GM12875 (cell line): ENCODE results near the gene RAB3A.
A peak's percentile ranks its signal among the peaks of the same experiment; 100 is the strongest.

Source experiments
- H3K4me3 ChIP-seq: one replicate; pipeline ENCODE4 v1.5.1; 2011; ENCODE audit warnings: low read depth, low read length, control low read depth
- TF ChIP-seq, protein P1 (sequence below): IDR thresholded peaks from 2 replicates; pipeline ENCODE4 v1.5.1; 2011; ENCODE audit warnings: low read depth, mild to moderate bottlenecking, control low read depth, inconsistent platforms, low read length, moderate library complexity, borderline replicate concordance; ENCODE audit not compliant: insufficient read depth

Gene RAB3A

DNA sequence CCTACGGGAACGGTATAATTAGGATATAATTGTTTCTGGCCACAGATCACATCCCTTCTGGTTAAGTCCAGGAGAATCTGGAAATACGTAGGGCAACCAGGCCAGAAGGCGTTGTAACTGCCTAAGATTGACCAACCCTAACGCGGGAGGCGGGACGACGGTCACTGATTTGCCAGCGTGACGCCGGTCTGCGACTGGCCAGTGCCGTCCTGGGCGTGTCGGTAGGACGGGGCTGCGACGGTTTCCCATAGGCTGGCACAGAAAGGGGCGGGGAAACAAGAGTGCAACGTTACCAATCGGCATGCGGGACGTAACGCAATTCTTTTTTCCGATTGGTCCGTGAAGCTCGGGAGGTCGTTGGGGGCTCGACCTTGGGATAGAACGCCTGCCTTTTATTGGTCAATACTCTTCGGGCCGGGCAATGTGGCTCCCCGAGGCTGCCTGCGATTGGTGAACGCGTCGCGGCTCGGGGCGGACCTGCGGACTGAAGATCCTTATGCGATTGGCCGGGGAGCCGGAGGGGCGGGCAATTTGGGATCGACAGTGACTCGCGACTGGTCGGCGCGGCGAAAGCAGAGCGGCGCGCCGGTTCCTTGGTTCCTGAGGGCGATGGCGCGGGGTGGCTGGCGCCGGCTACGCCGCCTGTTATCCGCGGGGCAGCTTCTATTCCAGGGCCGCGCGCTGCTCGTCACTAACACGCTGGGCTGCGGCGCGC lies 11.0 kb downstream of the RAB3A start, which contains the start of gene MPV17L2:
Gene MPV17L2 (plus strand): TSS at position 546 of the 715 bp plus-strand sequence. CDS start 64 bp downstream, at position 610.
- peak within 1 kb of the TSS; percentile 64 for H3K4me3 ChIP-seq
- TF ChIP-seq, protein P1, sequence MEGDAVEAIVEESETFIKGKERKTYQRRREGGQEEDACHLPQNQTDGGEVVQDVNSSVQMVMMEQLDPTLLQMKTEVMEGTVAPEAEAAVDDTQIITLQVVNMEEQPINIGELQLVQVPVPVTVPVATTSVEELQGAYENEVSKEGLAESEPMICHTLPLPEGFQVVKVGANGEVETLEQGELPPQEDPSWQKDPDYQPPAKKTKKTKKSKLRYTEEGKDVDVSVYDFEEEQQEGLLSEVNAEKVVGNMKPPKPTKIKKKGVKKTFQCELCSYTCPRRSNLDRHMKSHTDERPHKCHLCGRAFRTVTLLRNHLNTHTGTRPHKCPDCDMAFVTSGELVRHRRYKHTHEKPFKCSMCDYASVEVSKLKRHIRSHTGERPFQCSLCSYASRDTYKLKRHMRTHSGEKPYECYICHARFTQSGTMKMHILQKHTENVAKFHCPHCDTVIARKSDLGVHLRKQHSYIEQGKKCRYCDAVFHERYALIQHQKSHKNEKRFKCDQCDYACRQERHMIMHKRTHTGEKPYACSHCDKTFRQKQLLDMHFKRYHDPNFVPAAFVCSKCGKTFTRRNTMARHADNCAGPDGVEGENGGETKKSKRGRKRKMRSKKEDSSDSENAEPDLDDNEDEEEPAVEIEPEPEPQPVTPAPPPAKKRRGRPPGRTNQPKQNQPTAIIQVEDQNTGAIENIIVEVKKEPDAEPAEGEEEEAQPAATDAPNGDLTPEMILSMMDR = no peak

DNA sequence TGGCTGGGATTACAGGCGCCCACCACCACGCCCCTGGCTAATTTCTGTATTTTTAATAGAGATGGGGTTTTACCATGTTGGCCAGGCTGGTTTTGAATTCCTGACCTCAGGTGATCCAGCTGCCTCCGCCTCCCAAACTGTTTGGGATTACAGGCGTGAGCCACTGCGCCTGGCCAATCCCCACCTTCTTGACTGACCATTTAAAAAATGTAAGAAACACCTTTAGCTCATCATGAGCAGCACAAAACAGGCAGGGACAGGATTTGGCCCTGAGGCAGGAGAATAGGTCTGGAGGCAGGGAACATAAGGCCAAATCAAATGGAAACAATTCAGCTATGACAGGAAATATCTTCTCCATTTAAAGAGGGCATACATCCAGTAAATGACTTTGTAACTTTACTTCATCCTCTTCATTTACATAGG lies 12.2 kb downstream of the RAB3A start:
- TF ChIP-seq, protein P1 = no peak
- H3K4me3 ChIP-seq = peak overlapping the region; percentile 31

DNA sequence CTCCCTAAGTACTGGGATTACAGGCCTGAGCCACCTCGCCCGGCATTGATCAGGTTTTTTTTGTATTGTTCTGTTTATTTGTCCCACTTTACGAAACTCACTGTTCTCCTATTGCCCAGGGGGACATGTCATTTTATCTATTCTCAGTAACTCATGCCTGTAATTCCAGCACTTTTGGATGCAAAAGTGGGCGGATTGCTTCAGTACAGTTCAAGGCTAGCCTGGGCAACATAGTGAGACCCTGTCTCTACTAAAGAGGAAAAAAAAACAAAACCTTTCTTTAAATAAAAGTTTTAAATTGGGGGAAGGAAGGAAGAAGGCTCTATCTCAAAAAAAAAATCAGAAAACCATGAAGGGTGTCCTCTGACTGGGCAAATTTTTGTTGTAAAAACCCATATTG lies 13.6 kb downstream of the RAB3A start:
- no peak overlapping the region for H3K4me3 ChIP-seq
- TF ChIP-seq, protein P1 = no peak

DNA sequence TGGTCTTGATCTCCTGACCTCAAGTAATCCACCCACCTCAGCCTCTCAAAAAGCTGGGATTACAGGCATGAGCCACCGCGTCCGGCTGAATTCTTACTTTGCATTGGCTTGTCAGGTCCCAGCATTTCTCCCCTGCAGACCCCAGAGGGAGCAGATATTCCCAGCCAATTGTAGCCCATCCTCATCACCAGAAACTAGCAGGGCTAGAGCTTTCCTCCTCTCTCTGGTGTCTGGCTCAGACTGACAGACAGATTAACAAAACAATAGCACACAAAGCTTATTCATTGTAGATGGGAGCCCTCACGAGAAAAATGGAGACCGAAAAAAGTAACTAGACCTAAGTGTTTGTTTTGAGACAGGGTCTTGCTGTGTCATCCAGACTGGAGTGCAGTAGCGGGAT lies 18.3 kb downstream of the RAB3A start:
- TF ChIP-seq, protein P1 = no peak

DNA sequence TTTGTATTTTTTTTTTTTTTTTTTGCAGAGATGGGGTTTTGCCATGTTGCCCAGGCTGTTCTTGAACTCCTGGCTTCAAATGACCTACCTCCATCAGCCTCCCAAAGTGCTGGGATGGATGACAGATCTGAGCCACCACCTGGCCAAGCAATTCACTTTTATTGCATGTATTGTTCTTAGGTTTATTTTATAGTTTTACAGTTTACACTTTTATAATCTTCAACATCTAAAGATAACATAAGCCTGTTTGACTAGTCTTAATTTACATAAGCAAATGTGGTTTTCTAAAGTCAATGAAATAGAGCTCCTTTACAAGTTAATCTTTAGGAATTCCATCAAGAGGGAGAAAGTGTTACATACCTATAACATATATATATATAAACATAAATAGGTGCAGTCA lies 20.3 kb downstream of the RAB3A start:
- H3K4me3 ChIP-seq = no peak overlapping the region
- TF ChIP-seq, protein P1 = no peak

More for the DNA sequence above, 18.3 kb downstream of the RAB3A start:
- H3K4me3 ChIP-seq = no peak overlapping the region

DNA sequence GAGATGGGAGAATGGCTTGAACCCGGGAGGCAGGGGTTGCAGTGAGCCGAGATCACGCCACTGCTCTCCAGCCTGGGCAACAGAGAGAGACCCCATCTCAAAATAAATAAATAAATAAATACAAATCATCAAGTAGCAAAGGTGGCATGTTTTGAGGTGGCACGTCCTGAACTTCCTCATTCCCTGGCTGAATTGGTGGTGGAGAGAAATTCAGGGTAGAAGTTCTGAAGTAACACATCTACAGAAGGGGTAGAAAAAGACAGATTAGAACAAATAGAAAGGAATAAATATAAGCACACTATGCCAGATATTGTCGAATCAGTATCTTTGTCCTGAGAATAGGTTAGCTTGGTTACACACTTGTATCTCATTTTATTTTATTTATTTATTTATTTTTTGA lies 23.9 kb downstream of the RAB3A start:
- no peak overlapping the region for H3K4me3 ChIP-seq
- TF ChIP-seq, protein P1 = no peak
